H1 (cell line): ENCODE results near the gene PCGF3. TPM values are rescaled to one million over a fixed set of nuclear protein-coding genes. Genes with fewer than 3 reads are reported as not detected.

Experiments used
- CTCF ChIA-PET: fragments of 300-600 bp; sonication (Branson Sonifier 250); formaldehyde crosslinking; loops from one replicate; lab custom pipeline; 2021; ENCODE audit not compliant: partially characterized antibody; lab: Charles Lee
- POLR2A ChIA-PET: fragments of 300-600 bp; sonication (Branson Sonifier 250); formaldehyde crosslinking; loops from one replicate; lab custom pipeline; 2021; ENCODE audit warnings: inconsistent platforms; ENCODE audit not compliant: partially characterized antibody; lab: Charles Lee
- DNase-seq, 2 experiments: peaks; one replicate each; pipeline versions ENCODE4 v3.0.0 to v3.0.0-alpha.2; 2010 to 2022; ENCODE audit warnings: low spot score in 2 of 2, low read depth in 1 of 2, mixed read lengths in 1 of 2
- FAIRE-seq: peaks from 2 replicates; lab custom pipeline; 2011; peaks lifted over from hg19 to GRCh38; lab: Jason Lieb, UNC
- H2AFZ ChIP-seq: 2 replicates; pipeline ENCODE4 v1.8.1; 2012; ENCODE audit warnings: low read length, inconsistent platforms
- H2AK5ac ChIP-seq: 2 replicates; pipeline ENCODE4 v1.6.1; 2013; ENCODE audit warnings: low read depth, low read length
- H2BK120ac ChIP-seq: replicated peaks from 2 replicates; pipeline ENCODE3; 2013; ENCODE audit warnings: low read depth, low read length, inconsistent platforms
- H2BK12ac ChIP-seq: 2 replicates; pipeline ENCODE4 v1.6.1; 2013; ENCODE audit warnings: low read depth, low read length
- H2BK15ac ChIP-seq: 2 replicates; pipeline ENCODE4 v1.6.1; 2013; ENCODE audit warnings: low read length
- H2BK20ac ChIP-seq: 2 replicates; pipeline ENCODE4 v1.6.1; 2013; ENCODE audit warnings: low read length
- H2BK5ac ChIP-seq: 2 replicates; pipeline ENCODE4 v1.6.1; 2013; ENCODE audit warnings: low read depth, low read length
- H3K14ac ChIP-seq: 2 replicates; pipeline ENCODE4 v1.6.1; 2013; ENCODE audit warnings: inconsistent platforms; ENCODE audit not compliant: insufficient read length
- H3K18ac ChIP-seq: 2 replicates; pipeline ENCODE4 v1.6.1; 2013; ENCODE audit warnings: low read length; ENCODE audit errors: extremely low read depth
- H3K23ac ChIP-seq: 2 replicates; pipeline ENCODE4 v1.6.1; 2013; ENCODE audit warnings: inconsistent platforms; ENCODE audit not compliant: insufficient read length
- H3K23me2 ChIP-seq: 2 replicates; pipeline ENCODE4 v1.6.1; 2013; ENCODE audit warnings: low read depth, low read length
- H3K27ac ChIP-seq: 2 replicates; pipeline ENCODE4 v1.6.1; 2011; ENCODE audit warnings: low read depth, low read length, inconsistent platforms
- H3K27me3 ChIP-seq, 4 experiments: replicated peaks in 1 of 4; 1 replicate in 1 of 4; 2 replicates in 3 of 4; pipeline versions ENCODE4 v1.6.1 to v1.8.1; 2011 to 2013; ENCODE audit warnings: low read length in 3 of 4, mild to moderate bottlenecking in 3 of 4, inconsistent platforms in 2 of 4, mixed read lengths in 2 of 4, moderate library complexity in 1 of 4; ENCODE audit not compliant: control insufficient read depth in 3 of 4, insufficient read depth in 3 of 4; ENCODE audit errors: extremely low read depth in 1 of 4
- H3K36me3 ChIP-seq, 4 experiments: 2 replicates each; pipeline versions ENCODE4 v1.6.1 to v1.8.1; 2011 to 2013; ENCODE audit warnings: mild to moderate bottlenecking in 4 of 4, low read length in 3 of 4, moderate library complexity in 2 of 4, control low read depth in 1 of 4, inconsistent platforms in 1 of 4; ENCODE audit not compliant: insufficient read depth in 4 of 4, control insufficient read depth in 2 of 4
- H3K4ac ChIP-seq: replicated peaks from 2 replicates; pipeline ENCODE3; 2013; ENCODE audit warnings: low read length, low read depth, mixed read lengths, inconsistent platforms; ENCODE audit not compliant: insufficient read length
- H3K4me1 ChIP-seq, 4 experiments: replicated peaks in 1 of 4; 1 replicate in 1 of 4; 2 replicates in 3 of 4; pipeline versions ENCODE4 v1.6.1 to v1.8.1; 2011 to 2013; ENCODE audit warnings: low read length in 3 of 4, inconsistent platforms in 2 of 4, mixed read lengths in 1 of 4; ENCODE audit not compliant: insufficient read depth in 4 of 4, control insufficient read depth in 3 of 4
- H3K4me2 ChIP-seq, 2 experiments: 2 replicates each; pipeline versions ENCODE4 v1.6.1 to v1.8.1; 2011 to 2013; ENCODE audit warnings: low read depth in 2 of 2, low read length in 2 of 2, control low read depth in 1 of 2, inconsistent platforms in 1 of 2, mild to moderate bottlenecking in 1 of 2; ENCODE audit not compliant: insufficient read depth in 1 of 2
- H3K4me3 ChIP-seq, 4 experiments: fragments of 200-600, 300-600 bp in 1 of 4; sonication (generic), shearing (Covaris generic), sonication (Bioruptor Twin) in 1 of 4; 2 replicates each; pipeline versions ENCODE4 v1.5.1 to v1.8.1; 2011 to 2016; ENCODE audit warnings: low read length in 4 of 4, low read depth in 3 of 4, control low read depth in 2 of 4, inconsistent platforms in 2 of 4, mild to moderate bottlenecking in 2 of 4, mixed read lengths in 1 of 4, moderate library complexity in 1 of 4; ENCODE audit not compliant: insufficient read depth in 2 of 4; ENCODE audit errors: extremely low read depth in 1 of 4
- H3K56ac ChIP-seq: replicated peaks from 2 replicates; pipeline ENCODE3; 2013; ENCODE audit warnings: low read depth, mild to moderate bottlenecking, mixed read lengths, low read length, inconsistent platforms; ENCODE audit not compliant: insufficient read length
- H3K79me1 ChIP-seq: 2 replicates; pipeline ENCODE4 v1.6.1; 2013; ENCODE audit warnings: low read depth, low read length, control low read depth
- H3K79me2 ChIP-seq, 2 experiments: 2 replicates each; pipeline versions ENCODE4 v1.6.1 to v1.8.1; 2012 to 2013; ENCODE audit warnings: low read length in 2 of 2, mild to moderate bottlenecking in 2 of 2, inconsistent platforms in 1 of 2; ENCODE audit not compliant: insufficient read depth in 2 of 2, control insufficient read depth in 1 of 2
- H3K9ac ChIP-seq, 4 experiments: replicated peaks in 1 of 4; 1 replicate in 1 of 4; 2 replicates in 3 of 4; pipeline versions ENCODE4 v1.6.1 to v1.8.1; 2011 to 2013; ENCODE audit warnings: low read depth in 3 of 4, low read length in 3 of 4, control low read depth in 2 of 4, mild to moderate bottlenecking in 2 of 4, moderate library complexity in 2 of 4, inconsistent platforms in 1 of 4; ENCODE audit errors: extremely low read depth in 1 of 4
- H3K9me3 ChIP-seq, 2 experiments: 2 replicates each; pipeline versions ENCODE4 v1.6.1 to v1.8.1; 2012 to 2013; ENCODE audit warnings: mild to moderate bottlenecking in 2 of 2, moderate library complexity in 2 of 2, control low read depth in 1 of 2, inconsistent platforms in 1 of 2, low read depth in 1 of 2, low read length in 1 of 2, mixed read lengths in 1 of 2; ENCODE audit not compliant: insufficient read depth in 2 of 2
- H4K20me1 ChIP-seq, 2 experiments: replicated peaks in 1 of 2; 2 replicates each; pipeline versions ENCODE3 to v1.8.1; 2011 to 2013; ENCODE audit warnings: inconsistent platforms in 2 of 2, low read length in 2 of 2, mild to moderate bottlenecking in 1 of 2; ENCODE audit not compliant: insufficient read depth in 2 of 2, control insufficient read depth in 1 of 2
- H4K5ac ChIP-seq: 2 replicates; pipeline ENCODE4 v1.6.1; 2013; ENCODE audit warnings: low read length, low read depth, mixed read lengths, inconsistent platforms; ENCODE audit not compliant: insufficient read length
- H4K8ac ChIP-seq: 2 replicates; pipeline ENCODE4 v1.8.0; 2013; ENCODE audit warnings: mild to moderate bottlenecking, moderate library complexity, low read length, inconsistent platforms; ENCODE audit not compliant: insufficient read depth; ENCODE audit errors: extremely low read depth
- H4K91ac ChIP-seq: replicated peaks from 2 replicates; pipeline ENCODE3; 2013; ENCODE audit warnings: low read length, mixed read lengths, inconsistent platforms; ENCODE audit not compliant: insufficient read length
- CTBP2 ChIP-seq: IDR thresholded peaks from 2 replicates; pipeline ENCODE4 v1.7.0; 2011; ENCODE audit warnings: borderline replicate concordance, mild to moderate bottlenecking, moderate library complexity, mixed read lengths, low read length; ENCODE audit not compliant: insufficient read depth, insufficient read length
- HDAC6 ChIP-seq: IDR thresholded peaks from one replicate; pipeline ENCODE4 v1.7.1; 2012; ENCODE audit warnings: low read depth, mild to moderate bottlenecking, inconsistent platforms, low read length, moderate library complexity
- JUN ChIP-seq: IDR thresholded peaks from 2 replicates; pipeline ENCODE4 v1.6.1; 2011; ENCODE audit warnings: low read depth, mild to moderate bottlenecking, improper control_type of control experiment, low read length
- KDM1A ChIP-seq: fragments of 200-600, 300-600 bp; sonication (generic); IDR thresholded peaks from 2 replicates; pipeline ENCODE4 v1.7.1; 2016; ENCODE audit warnings: mild to moderate bottlenecking, low read length, borderline replicate concordance
- RAD21 ChIP-seq, 2 experiments: IDR thresholded peaks in 1 of 2; conservative IDR thresholded peaks in 1 of 2; 2 replicates each; pipeline ENCODE4 v1.6.1; 2011; ENCODE audit warnings: low read depth in 2 of 2, low read length in 2 of 2, improper control_type of control experiment in 1 of 2, inconsistent platforms in 1 of 2, mild to moderate bottlenecking in 1 of 2, moderate library complexity in 1 of 2
- SP2 ChIP-seq: IDR thresholded peaks from 2 replicates; pipeline ENCODE4 v1.6.1; 2012; ENCODE audit warnings: mild to moderate bottlenecking, low read length, inconsistent platforms
- YY1 ChIP-seq: IDR thresholded peaks from 2 replicates; pipeline ENCODE4 v1.6.1; 2011; ENCODE audit warnings: low read depth, mild to moderate bottlenecking, low read length
- WGBS, 2 experiments: shearing (Covaris generic) in 1 of 2; methylation state at CpG; one replicate each; pipeline versions ENCODE4 v1.1.6 to v1.1.7; 2013 to 2015; ENCODE audit warnings: low lambda C conversion rate in 2 of 2, mixed read lengths in 2 of 2, inconsistent platforms in 1 of 2, low coverage in 1 of 2, missing lambda C conversion rate in 1 of 2; ENCODE audit not compliant: insufficient replicate concordance in 2 of 2, insufficient coverage in 1 of 2, insufficient read length in 1 of 2; ENCODE audit errors: extremely low coverage in 1 of 2, missing lambda C conversion rate in 1 of 2; 5-methylcytosine and 5-hydroxymethylcytosine counted together
- polyA plus RNA-seq, 7 experiments: library from polyadenylated mRNA; depleted of rRNA in 3 of 7; stranded (reverse) in 5 of 7; unstranded in 2 of 7; fragments of >200 nt in 5 of 7; fragments of 200-250 nt in 2 of 7; gene quantifications; 1 replicate in 5 of 7; 2 replicates in 1 of 7; 4 replicates in 1 of 7; pipeline versions ENCODE4 v1.2.1 to v1.2.3, GENCODE V29; 2011 to 2013; ENCODE audit warnings: missing spikeins in 2 of 7, mixed read lengths in 2 of 7
- total RNA-seq: library from RNA; stranded (reverse); fragmentation: NEBNext Ultra II Directional; extraction: Animal tissue kit (Norgen Biotek cat#: 25700); gene quantifications from 2 replicates; pipeline ENCODE4 v1.2.1, GENCODE V29; 2021
- TF ChIP-seq, protein P1 (sequence below): IDR thresholded peaks from 2 replicates; pipeline ENCODE4 v1.6.1; 2012; ENCODE audit warnings: inconsistent platforms

The PCGF3 gene
- total and polyA plus RNA-seq, 2 of the 8 experiments (the other 6 are each of a cell fraction or from before 2014, with no cell fraction given), result 52.7 to 52.9 TPM

DNA sequence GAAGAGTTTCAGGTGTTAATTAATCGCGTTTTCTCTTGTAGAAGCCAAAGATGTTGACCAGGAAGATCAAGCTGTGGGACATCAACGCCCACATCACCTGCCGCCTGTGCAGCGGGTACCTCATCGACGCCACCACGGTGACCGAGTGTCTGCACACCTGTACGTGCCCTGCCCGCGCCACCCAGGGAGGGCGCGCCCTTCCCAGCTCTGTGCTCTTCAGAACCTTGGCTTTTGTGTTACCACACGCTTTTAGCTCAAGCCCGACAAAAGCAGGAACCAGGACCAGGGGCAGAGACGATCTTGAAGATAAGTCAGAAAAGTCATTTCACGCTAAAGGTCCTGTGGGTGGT lies 28.0 kb downstream of the PCGF3 start:
- Histone ChIP-seq H4K20me1 (peaks cover 9 to 17% of the 10 kb centered on the region in 2 experiments), H3K79me1 (peaks cover 5% of the 10 kb centered on the region), H4K5ac (no peak overlapping the region), H2BK15ac (no peak overlapping the region), H3K4ac (no peak overlapping the region), H3K9me3 (peaks cover 0 to 5% of the 10 kb centered on the region in 2 experiments; a peak in 1 of 4 replicates), H3K4me2 (no peak overlapping the region), H2BK120ac (no peak overlapping the region), H3K14ac (no peak overlapping the region), H2AFZ (no peak overlapping the region), H4K91ac (no peak overlapping the region), H3K36me3 (peaks cover 23 to 60% (median 36%) of the 10 kb centered on the region in 4 experiments), H2BK5ac (no peak overlapping the region), H3K4me3 (no peak overlapping the region), H3K23ac (no peak overlapping the region), H3K18ac (no peak overlapping the region), H3K23me2 (no peaks in the 10 kb centered on the region), H3K27me3 (no peaks in the 10 kb centered on the region), H3K9ac (no peak overlapping the region), H3K4me1 (no peaks in the 10 kb centered on the region), H2BK12ac (no peak overlapping the region), H2BK20ac (no peak overlapping the region), H3K56ac (no peak overlapping the region), H3K79me2 (peaks cover 0 to 4% of the 10 kb centered on the region in 2 experiments; a peak in 1 of 4 replicates), H4K8ac (no peak overlapping the region), H3K27ac (no peak overlapping the region), H2AK5ac (no peak overlapping the region)
- TF ChIP-seq KDM1A (no peak), YY1 (no peak), SP2 (no peak), CTBP2 (no peak), RAD21 (IDR thresholded peaks at IDR 0.05 in 1 of 2, conservative IDR thresholded peaks at IDR 0.05 in 1 of 2; ENCODE audit: low read depth in 2 of 2, low read length in 2 of 2) (no peak), HDAC6 (no peak), JUN (no peak)
- TF ChIP-seq, protein P1, sequence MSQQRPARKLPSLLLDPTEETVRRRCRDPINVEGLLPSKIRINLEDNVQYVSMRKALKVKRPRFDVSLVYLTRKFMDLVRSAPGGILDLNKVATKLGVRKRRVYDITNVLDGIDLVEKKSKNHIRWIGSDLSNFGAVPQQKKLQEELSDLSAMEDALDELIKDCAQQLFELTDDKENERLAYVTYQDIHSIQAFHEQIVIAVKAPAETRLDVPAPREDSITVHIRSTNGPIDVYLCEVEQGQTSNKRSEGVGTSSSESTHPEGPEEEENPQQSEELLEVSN, result no peak
- FAIRE-seq (no peak), DNase-seq (no peak)
- WGBS, 2 experiments, result 91% methylated on average over 18 of the region's 18 CpGs; no CpG with 5 or more reads in 1 of the 2 experiments
- ChIA-PET CTCF (interaction anchor here (0.6 to 2.5 kb wide), 2 partner anchors 9 to 139 kb away, joined by 3 to 13 read pairs; no protein-coding TSS in a partner anchor), POLR2A (no interaction called here)
